ENCODE data around the gene MAP2K5.

The MAP2K5 gene

GRCh38 chr15:67771189-67771800 lies 228.8 kb downstream of the MAP2K5 start (continued):
- TF ChIP-seq ZNF280C (tag by site-specific recombination; IDR thresholded peaks at IDR 0.05) (no peak), ZNF112 (tag by site-specific recombination; IDR thresholded peaks at IDR 0.05) (no peak), FEZF1 (tag by site-specific recombination; IDR thresholded peaks at IDR 0.05) (peak; percentile 59), ZNF768 (tag by site-specific recombination; IDR thresholded peaks at IDR 0.05) (peak; percentile 45; the same call in 1 of the 2 replicates), PRDM1 (tag by site-specific recombination; IDR thresholded peaks at IDR 0.05) (no peak), OSR2 (tag by site-specific recombination; IDR thresholded peaks at IDR 0.05) (peak; percentile 70), ZNF138 (tag by site-specific recombination; IDR thresholded peaks at IDR 0.05; ENCODE audit: borderline replicate concordance) (no peak), KLF10 (tag by site-specific recombination; IDR thresholded peaks at IDR 0.05) (no peak), ZNF175 (tag by site-specific recombination; IDR thresholded peaks at IDR 0.05) (no peak), IKZF3 (tag by site-specific recombination; IDR thresholded peaks at IDR 0.05) (no peak), ZSCAN30 (tag by site-specific recombination; IDR thresholded peaks at IDR 0.05) (no peak), KLF7 (tag by site-specific recombination; IDR thresholded peaks at IDR 0.05; ENCODE audit: borderline replicate concordance) (0 out of 2 replicates have a peak, but pooled peaks have one; percentile 16), ZNF2 (tag by site-specific recombination; IDR thresholded peaks at IDR 0.05) (no peak), ZNF37A (tag by site-specific recombination; IDR thresholded peaks at IDR 0.05) (no peak), BCL6B (tag by site-specific recombination; IDR thresholded peaks at IDR 0.05) (no peak), ZBTB49 (tag by site-specific recombination; IDR thresholded peaks at IDR 0.05; ENCODE audit: low read depth) (no peak), KLF16 (tag by site-specific recombination; IDR thresholded peaks at IDR 0.05) (peak; percentile 44; the same call in 1 of the 2 replicates)
- TF ChIP-seq, protein P1, sequence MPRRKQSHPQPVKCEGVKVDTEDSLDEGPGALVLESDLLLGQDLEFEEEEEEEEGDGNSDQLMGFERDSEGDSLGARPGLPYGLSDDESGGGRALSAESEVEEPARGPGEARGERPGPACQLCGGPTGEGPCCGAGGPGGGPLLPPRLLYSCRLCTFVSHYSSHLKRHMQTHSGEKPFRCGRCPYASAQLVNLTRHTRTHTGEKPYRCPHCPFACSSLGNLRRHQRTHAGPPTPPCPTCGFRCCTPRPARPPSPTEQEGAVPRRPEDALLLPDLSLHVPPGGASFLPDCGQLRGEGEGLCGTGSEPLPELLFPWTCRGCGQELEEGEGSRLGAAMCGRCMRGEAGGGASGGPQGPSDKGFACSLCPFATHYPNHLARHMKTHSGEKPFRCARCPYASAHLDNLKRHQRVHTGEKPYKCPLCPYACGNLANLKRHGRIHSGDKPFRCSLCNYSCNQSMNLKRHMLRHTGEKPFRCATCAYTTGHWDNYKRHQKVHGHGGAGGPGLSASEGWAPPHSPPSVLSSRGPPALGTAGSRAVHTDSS (tag by site-specific recombination; IDR thresholded peaks at IDR 0.05): 0 out of 2 replicates have a peak, but pooled peaks have one; percentile 27
- TF ChIP-seq, protein P2, sequence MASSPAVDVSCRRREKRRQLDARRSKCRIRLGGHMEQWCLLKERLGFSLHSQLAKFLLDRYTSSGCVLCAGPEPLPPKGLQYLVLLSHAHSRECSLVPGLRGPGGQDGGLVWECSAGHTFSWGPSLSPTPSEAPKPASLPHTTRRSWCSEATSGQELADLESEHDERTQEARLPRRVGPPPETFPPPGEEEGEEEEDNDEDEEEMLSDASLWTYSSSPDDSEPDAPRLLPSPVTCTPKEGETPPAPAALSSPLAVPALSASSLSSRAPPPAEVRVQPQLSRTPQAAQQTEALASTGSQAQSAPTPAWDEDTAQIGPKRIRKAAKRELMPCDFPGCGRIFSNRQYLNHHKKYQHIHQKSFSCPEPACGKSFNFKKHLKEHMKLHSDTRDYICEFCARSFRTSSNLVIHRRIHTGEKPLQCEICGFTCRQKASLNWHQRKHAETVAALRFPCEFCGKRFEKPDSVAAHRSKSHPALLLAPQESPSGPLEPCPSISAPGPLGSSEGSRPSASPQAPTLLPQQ (tag by site-specific recombination; IDR thresholded peaks at IDR 0.05): peak; percentile 21; the same call in 1 of the 2 replicates
- TF ChIP-seq, protein P3, sequence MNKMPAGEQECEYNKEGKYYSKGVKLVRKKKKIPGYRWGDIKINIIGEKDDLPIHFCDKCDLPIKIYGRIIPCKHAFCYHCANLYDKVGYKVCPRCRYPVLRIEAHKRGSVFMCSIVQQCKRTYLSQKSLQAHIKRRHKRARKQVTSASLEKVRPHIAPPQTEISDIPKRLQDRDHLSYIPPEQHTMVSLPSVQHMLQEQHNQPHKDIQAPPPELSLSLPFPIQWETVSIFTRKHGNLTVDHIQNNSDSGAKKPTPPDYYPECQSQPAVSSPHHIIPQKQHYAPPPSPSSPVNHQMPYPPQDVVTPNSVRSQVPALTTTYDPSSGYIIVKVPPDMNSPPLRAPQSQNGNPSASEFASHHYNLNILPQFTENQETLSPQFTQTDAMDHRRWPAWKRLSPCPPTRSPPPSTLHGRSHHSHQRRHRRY (tag by site-specific recombination; IDR thresholded peaks at IDR 0.05): no peak
- TF ChIP-seq, protein P4, sequence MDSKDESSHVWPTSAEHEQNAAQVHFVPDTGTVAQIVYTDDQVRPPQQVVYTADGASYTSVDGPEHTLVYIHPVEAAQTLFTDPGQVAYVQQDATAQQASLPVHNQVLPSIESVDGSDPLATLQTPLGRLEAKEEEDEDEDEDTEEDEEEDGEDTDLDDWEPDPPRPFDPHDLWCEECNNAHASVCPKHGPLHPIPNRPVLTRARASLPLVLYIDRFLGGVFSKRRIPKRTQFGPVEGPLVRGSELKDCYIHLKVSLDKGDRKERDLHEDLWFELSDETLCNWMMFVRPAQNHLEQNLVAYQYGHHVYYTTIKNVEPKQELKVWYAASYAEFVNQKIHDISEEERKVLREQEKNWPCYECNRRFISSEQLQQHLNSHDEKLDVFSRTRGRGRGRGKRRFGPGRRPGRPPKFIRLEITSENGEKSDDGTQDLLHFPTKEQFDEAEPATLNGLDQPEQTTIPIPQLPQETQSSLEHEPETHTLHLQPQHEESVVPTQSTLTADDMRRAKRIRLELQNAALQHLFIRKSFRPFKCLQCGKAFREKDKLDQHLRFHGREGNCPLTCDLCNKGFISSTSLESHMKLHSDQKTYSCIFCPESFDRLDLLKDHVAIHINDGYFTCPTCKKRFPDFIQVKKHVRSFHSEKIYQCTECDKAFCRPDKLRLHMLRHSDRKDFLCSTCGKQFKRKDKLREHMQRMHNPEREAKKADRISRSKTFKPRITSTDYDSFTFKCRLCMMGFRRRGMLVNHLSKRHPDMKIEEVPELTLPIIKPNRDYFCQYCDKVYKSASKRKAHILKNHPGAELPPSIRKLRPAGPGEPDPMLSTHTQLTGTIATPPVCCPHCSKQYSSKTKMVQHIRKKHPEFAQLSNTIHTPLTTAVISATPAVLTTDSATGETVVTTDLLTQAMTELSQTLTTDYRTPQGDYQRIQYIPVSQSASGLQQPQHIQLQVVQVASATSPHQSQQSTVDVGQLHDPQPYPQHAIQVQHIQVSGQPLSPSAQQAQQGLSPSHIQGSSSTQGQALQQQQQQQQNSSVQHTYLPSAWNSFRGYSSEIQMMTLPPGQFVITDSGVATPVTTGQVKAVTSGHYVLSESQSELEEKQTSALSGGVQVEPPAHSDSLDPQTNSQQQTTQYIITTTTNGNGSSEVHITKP (tag by site-specific recombination; IDR thresholded peaks at IDR 0.05): 0 out of 2 replicates have a peak, but pooled peaks have one; percentile 6
- TF ChIP-seq, protein P5, sequence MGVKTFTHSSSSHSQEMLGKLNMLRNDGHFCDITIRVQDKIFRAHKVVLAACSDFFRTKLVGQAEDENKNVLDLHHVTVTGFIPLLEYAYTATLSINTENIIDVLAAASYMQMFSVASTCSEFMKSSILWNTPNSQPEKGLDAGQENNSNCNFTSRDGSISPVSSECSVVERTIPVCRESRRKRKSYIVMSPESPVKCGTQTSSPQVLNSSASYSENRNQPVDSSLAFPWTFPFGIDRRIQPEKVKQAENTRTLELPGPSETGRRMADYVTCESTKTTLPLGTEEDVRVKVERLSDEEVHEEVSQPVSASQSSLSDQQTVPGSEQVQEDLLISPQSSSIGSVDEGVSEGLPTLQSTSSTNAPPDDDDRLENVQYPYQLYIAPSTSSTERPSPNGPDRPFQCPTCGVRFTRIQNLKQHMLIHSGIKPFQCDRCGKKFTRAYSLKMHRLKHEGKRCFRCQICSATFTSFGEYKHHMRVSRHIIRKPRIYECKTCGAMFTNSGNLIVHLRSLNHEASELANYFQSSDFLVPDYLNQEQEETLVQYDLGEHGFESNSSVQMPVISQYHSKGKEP (tag by site-specific recombination; IDR thresholded peaks at IDR 0.05): peak; percentile 6; the same call in 1 of the 2 replicates
